ENCODE measurements around the gene TNP2.

Gene TNP2

DNA sequence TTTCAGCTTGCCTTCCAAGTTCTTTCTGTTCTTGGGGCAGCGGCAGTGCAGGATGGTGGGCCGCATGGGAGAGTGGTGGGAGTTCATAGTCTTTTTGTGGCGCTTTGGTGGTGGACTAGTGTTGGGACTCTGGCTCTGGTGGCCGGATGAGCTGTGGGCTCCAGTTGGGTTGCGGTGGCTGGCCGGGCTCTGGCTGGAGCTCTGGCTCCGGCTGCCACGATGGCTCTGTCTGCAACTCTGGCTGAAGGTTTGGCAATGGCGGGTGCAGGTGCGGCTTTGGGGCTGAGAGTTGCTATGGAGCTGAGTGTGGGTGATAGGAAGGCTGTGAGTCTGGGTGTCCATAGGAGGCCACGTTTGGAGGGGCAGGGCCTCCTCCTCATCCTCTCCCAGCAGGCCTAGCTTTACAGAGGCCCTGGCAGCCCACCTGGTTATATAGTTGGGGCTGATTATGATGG is at the start of gene TNP2:
TSS of gene TNP2 (minus strand) at position 405 of the 455 bp plus-strand sequence. CDS start at position 342, 63 bp downstream.
- in situ Hi-C loops (cut with MboI; ENCODE audit: low sequenced_read_pairs) = no loop called here

DNA sequence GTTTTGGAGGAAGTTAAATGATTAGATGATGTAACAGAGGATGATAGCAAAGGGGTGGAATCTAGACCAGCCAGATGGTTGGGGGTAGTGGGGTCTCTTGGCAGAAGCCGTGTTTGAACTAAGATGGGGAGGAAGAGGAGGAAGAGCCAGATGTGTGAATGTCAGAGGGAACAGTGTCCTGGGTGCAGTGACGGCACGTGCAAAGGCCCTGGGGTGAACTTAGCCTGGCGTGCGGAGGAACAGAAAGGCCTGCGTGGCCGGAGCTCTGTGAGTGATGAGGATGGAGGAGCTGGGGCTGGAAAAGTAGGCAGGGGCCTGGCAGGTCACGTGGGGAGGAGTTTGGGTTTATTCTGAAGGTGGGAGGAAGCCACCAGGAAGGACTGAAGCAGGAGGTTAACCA is 49.7 kb upstream of the TNP2 start:
- in situ Hi-C loops (cut with MboI; ENCODE audit: low sequenced_read_pairs) = no loop called here

DNA sequence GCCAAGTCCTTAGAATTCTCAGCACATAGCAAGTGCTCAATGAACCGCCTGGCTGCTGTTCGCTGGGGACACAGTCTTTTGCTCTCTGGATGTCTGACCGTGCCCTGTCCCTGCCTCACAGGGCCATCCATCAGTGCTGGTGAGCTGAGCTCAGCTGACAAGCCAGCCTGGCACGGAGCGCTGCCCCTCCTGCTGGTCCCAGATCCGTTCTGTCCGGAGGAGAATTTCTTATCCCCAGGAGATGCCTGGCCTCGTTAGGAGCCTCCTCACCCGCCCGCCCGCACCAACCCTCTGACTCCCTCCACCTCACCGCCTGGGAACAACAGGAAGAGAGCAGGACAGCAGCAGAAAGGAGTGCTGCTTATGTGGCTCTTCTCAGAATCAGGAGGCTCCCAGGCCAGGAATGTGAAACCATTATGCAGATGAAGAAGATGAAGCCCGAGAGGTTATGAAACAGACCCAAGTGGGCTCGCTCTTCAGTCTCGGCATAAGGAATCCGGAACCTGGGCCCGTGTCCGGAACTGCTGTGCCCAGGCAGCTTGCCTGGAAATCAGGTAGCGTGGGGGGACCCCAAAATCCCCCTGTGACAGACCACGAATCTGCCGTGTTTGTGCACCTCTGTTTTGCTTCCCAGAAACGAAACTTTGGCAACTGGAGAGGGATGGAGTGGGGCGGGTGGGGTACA is 47.3 kb upstream of the TNP2 start:
- in situ Hi-C loops (cut with MboI; ENCODE audit: low sequenced_read_pairs) = no loop called here

DNA sequence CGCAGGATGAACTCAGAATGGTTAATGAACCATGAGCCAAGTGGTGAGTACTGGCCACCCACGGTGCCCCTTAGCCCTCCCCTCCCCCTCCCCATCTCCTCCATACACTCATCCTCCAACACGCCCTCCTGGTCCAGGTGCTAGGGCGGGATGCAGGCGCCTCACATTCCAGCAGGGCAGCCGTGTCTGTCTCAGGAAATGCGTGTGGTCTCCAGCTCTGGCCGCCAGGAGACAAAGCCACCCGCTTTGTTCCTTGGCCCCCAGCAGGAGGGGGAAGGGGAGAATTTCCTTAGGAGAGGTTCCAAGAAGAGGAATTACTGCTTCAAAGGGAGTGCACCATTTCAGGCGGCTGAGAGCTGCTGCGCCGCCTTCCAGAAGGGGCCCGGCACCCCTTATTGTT is 46.4 kb upstream of the TNP2 start:
- in situ Hi-C loops (cut with MboI; ENCODE audit: low sequenced_read_pairs) = no loop called here

DNA sequence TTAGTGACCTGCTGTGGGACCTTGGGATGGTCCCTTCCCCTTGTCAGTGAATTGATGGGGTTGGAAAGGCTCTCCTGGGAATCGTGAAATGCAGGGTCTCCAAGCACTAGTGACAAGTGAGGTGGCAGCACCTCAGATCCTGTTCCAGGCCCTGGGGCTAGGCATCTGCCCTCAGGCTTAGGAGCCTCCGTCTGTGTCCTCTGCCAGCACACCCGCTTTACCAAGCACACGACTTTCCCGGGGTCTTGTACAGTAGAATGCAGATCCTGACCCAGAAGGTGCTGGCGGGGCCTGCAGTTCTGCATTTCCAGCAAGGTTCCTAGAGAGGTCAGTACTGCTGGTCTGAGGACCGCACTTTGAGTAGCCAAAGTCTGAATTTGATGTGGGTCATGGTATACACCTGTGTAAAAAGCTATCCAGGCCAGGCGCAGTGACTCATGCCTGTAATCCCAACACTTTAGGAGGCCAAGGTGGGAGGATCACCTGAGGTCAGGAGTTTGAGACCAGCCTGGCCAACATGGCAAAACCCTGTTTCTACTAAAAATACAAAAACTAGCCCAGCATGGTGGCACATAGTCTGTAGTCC is 45.3 kb upstream of the TNP2 start:
- in situ Hi-C loops (cut with MboI; ENCODE audit: low sequenced_read_pairs) = no loop called here

DNA sequence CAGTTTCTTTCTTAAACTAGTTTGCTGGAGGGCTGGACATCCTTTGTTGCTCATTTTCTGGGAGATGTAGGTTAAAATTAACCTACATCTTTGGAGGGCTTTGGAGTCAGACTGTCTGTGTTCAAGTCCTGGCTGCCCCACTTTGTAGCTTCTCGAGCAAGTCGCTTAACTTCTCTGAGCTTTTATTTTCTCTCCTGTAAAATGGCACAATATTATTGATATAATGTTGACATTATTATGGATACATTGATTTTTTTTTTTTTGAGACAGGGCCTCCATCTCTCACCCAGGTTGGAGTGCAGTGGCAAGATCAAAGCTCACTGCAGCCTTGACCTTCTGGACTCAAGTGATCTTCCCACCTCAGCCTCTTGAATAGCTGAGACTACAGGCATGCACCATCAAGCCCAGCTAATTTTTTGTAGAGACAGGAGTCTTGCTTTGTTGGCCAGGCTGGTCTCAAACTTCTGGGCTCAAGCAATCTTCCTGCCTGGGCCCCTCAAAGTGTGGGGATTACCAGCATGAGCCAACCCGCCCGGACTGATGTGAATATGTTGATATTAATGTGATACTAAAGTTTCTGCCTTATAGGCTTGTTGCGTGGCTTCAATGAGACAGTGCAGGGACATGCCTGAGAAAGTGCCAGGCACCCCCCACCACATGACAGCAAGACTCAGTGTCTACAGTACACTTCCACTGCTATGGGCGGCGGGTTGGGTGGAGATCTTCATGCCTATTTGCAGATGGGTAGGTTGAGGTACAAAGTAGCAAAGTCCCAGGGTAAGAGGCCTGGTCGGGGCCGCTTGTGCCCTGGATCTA is 44.6 kb upstream of the TNP2 start:
- in situ Hi-C loops (cut with MboI; ENCODE audit: low sequenced_read_pairs) = no loop called here

DNA sequence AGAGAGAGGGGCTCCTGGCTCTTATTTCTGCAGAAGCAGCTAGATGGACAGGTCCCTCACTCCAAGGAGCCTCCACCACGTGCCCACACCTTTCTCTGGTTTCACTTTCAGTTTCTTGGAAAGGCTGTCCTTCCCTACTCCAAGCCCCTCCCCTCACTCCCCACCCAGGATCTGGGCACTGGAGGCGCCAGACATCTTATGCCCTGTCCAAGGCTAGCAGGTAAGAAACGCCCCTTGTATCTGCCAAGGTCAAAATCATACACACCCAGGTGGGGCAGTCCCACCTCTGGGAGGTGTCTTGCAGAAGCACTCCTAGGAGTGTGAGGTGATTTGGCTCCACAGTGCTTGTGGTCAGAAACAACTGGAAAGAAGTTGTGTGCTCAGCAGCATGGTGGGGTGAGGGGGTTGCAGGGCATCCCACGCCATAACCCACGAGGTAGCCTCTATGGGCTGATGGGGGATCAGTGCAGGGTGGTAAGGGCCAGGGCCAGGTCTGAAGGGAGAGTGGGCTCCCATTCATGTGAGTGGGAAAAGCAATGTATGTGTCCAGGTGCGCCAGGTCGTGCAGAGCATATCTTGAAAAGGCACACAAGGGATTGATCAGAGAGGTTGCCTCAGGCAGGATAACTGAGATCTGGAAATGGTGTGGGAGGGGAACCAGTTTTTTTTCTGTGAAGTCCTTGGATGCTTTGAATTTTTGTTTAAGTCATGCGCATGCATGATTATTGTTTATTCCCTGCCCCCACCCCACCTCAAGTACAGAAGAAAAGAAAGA is 43.8 kb upstream of the TNP2 start:
- in situ Hi-C loops (cut with MboI; ENCODE audit: low sequenced_read_pairs) = no loop called here

DNA sequence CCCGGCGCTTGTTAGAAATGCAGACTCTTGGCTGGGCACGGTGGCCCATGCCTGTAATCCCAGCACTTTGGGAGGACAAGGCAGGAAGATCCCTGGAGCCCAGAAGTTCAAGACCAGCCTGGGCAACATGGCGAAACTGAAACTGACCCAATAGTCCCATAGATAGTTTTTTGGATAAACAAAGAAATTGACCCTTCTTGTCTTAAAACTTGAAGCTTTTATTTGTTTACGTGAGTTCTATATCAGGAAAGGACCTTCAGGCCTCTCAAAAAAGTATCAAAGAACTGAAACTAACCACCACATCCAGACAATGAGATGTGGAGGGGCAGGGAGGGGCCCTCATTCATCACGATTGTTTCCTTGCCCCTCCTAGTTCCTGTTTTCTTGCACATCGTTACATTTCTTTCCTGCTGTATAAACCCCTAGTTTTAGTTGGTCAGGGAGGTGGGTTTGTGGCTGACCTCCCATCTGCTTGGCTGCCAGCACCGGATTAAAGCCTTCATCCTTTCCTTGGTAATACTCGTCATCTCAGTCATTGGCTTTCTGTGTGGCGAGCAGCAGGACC is 42.0 kb upstream of the TNP2 start:
- in situ Hi-C loops (cut with MboI; ENCODE audit: low sequenced_read_pairs) = no loop called here

DNA sequence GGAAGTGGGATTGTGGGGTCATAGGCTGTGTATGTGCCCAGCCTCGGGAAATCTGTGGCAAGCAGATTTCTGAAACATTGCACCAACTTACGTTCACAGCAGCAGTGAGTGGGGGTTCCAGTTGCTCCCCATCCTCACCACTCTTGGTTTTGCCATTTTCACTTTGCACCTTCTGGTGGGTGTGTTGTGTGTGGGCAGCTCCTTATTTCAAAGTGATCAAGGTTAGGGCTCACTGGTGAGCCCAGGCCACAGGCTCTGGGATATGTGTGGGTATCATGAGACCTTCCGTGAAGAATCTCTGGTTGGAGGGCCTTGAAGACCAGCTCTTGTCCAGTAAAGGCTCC is 41.5 kb upstream of the TNP2 start:
- in situ Hi-C loops (cut with MboI; ENCODE audit: low sequenced_read_pairs) = no loop called here

DNA sequence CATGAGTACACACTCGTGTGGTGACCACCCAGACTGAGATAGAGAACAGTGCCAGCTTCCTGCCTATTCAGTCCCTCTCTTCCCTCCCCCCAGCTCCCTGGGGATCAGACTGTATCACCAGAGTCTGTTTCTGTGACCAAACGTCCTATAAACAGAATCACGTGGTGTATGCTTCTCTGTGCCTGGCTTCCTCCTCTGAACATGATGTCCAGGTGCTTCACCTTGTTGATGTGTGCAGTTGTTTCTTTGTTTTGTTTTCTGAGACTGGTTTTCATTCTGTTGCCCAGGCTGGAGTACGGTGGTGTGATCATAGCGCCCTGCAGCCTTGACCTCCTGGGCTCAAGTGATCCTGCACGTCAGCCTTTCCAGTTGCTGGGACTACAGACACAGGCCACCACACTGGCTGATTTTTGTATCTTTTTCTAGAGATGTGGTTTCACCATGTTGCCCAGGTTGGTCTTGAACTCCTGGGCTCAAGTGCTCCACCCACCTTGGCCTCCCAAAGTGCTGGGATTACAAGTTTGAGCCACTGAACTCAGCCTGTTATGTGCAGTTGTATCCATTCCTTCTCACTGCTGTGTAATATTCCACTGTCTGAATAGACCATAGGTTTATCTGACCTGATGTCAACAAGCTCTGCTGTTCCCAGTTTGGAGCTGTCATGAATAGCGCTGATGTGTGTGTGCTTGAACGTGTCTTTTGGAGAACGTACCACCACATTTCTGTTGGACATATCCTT is 40.9 kb upstream of the TNP2 start:
- in situ Hi-C loops (cut with MboI; ENCODE audit: low sequenced_read_pairs) = no loop called here

DNA sequence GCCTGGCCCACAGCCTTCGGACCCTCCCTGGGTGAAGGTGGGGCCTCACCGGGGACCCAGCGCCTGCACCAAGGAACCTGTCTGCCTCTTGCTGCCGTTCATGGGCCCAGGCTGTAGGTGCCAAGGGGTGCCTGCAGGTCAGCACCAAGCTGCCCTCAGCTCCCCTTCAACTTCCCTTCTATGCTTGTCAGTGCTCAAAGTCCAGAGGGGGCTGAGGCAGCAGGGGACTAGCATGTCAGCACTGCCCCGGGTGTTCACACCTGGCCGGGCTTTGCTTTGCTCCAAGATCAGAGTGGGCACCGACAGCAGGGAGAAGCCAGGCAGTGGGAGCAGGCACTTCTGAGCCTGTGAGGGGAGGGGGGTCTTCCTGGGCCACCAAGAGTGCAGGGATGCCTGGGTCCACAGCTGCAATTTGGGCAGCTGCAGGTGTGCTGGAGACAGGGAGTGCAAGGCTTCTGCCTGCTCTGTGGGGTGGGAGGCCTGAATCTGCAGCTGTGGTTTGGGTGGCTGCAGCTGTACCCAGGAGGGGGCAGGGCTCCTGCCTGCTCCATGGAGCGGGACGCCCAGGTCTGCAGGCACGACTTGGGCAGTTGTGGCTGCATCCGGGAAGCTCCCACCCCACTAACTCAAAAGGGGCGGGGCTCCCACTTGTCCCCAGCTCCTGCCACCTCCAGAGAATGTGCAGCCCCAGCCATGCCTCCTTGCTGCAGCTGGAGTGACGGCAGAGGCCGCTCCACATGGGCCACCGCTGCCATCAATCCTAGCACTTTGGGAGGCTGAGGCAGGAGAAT is 39.6 kb upstream of the TNP2 start:
- in situ Hi-C loops (cut with MboI; ENCODE audit: low sequenced_read_pairs) = no loop called here

DNA sequence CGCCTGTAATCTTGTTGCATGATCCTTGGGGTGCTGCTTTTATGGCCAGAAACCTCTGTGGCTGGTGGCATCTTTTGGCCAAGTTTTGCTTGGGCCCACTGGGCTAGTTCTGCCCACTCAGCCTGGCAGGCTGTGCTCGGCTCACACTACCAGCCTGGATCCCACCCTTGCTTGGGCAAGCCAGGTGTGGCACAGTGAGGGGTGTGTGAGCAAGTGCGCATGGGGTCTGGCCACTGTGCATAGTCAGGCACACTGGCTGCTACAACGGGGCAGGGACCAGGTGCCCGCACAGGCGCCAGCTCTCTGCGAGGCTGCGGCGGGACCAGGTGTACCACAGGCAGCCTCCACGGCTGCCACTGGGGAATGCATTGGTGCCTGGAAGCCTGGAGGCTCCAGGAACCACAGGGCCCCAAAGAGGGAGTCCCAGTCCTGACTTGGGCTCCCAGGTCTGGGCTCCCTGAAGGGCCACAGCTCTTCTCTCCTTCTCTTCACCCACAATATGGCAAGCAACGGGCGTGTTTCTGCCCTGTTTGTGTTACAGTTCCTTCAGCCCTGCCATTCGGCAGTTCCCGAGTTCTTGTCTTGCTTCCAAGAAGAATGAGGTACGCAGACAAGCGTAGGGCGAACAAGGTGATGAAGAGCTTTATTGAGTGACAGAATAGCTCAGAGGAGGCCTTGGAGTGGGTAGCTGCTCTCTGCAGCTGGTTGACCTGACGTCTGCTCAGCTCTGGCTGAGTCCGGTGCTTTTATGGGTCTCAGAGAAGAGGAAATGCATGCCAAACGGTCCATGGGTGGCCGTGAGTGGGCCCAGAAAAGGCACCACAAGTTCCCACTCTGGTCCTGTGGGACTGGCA is 38.7 kb upstream of the TNP2 start:
- in situ Hi-C loops (cut with MboI; ENCODE audit: low sequenced_read_pairs) = no loop called here

DNA sequence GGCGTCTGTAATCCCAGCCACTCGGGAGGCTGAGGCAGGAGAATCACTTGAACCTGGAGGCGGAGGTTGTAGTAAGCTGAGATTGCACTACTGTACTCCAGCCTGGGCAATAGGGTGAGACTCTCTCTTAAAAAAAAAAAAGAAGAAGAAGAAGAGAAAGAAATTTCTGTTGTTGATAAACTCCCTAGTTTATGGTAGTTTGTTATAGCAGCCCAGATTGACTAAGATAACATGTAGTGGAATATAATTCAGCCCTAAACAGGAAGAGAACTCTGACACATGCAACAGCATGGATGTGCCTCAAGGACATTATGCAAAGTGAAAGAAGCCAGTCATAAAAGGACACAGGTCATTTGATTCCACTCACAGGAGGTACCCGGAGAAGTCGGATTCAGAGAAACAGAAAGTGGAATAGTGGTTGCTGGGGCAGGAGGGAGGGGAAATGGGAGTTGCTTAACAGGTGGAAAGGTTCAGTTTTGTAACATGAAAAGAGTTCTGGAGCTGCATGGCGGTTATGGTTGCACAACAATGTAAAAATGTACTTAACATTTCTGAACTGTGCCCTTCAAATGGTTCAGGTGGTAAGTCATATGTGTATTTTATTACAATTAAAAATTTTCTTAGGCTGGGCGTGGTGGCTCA is 38.0 kb upstream of the TNP2 start:
- in situ Hi-C loops (cut with MboI; ENCODE audit: low sequenced_read_pairs) = no loop called here

DNA sequence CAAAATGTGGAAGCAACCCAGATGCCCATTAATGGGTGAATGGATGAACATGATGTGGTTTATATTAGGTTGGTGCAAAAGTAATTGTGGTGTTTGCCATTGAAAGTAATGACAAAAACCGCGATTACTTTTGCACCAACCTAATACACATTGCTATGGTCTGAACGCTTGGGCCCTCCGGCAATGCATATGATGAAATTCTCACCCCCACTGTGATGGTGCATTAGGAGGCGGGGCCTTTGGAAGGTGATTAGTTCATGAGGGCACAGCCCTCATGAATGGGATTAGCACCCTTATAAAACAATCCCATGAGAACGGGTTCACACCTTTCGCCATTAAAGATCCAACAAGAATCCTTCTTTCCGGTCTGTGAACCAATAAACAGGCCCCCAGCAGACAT is 37.3 kb upstream of the TNP2 start:
- in situ Hi-C loops (cut with MboI; ENCODE audit: low sequenced_read_pairs) = no loop called here

DNA sequence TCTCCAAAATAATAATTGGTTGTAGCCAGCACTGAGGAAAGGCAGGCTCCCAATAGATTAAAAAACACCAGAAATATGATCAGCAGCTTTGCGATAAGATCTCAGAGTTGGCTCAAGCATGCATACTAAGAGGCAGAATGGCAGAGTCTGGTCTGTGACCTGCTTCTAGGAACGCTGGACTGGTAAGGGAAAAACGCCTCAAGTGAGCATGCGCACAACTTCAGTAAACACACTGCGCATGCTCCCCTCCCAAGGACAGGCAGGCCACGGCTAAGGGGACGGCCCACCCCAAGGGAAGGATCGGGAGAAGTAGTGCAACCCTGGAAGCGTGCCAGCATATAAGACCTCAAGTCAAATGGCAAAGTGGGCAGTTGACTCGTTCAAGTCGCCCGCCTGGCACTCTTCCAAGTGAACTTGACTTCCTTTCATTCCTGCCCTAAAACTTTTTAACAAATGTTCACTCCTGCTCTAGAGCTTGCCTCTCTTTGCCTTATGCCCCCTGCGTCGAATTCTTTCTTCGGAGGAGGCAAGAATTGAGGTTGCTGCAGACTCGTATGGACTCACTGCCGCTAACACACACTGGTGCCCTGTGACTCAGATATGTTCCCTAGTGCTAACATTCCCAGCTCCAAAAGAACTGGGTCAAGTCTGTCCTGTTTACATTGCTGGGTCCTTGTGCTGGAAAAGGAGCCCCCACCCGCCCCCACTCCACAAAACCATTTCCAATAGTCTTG is 34.4 kb upstream of the TNP2 start:
- in situ Hi-C loops (cut with MboI; ENCODE audit: low sequenced_read_pairs) = no loop called here

DNA sequence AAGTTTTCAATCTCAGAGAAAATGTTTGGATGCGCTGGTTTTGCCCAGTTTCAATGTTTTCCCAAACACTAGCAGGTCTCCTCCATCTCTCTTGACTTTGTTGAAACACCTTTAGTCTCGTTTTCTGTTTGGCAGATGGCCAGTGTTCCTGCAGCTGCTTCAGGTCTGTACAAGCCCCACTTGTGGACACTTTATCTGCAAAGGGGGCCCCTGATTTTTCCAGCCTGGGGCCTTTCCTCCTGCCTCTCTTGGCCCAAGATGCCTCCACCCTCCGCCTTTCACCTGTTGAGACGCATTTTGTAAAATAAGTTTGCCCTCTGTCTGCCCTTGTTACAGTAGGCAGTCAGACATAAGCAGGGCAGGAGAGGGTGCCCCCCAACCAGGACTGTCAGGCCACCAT is 33.9 kb upstream of the TNP2 start:
- in situ Hi-C loops (cut with MboI; ENCODE audit: low sequenced_read_pairs) = no loop called here

DNA sequence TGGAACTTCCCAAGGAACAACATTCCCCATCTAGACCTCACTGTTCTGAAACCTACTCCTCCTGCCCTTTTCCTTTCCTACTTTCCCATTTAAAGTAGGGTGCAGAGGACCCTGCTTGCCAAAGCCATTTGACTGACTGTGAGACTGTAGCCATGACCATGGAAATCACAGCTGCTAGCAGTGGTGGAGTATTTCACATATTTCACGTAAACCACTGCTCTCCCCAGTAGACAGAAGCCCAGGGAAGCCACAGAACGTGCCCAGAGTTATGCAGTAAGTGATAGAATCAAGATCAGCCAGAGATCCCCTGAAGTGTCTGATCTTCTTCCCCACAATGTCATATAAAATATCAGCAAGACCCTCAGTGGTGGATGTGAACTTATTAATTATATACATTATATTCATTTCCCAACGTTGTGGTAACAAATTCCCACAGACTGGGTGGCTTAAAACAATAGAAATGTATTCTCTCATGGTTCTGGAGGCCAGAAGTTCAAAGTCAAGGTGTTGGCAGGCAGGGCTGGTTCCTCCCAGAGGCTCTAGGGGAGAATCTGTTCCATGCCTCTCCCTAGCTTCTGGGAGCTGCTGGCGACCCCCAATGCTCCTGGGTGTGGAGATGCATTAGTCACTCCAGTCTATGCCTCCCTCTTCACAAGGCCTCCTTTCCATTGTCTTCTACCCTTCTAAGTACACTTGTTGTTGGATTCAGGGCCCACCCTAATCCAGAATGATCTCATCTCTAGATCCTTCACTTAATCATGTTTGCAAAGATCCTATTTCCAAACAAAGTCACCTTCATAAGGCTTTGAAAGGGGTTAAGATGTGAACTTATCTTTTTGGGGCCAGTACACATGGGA is 32.7 kb upstream of the TNP2 start:
- in situ Hi-C loops (cut with MboI; ENCODE audit: low sequenced_read_pairs) = no loop called here

All from HL-60/S4 (cell line).